Measurements from ENCODE around the gene KCTD13.
"Not testable (repeated sequence)": the region's sequence is repeated elsewhere in the genome, so short reads cannot be mapped to it uniquely, and the experiment has no call there.

The KCTD13 gene

DNA sequence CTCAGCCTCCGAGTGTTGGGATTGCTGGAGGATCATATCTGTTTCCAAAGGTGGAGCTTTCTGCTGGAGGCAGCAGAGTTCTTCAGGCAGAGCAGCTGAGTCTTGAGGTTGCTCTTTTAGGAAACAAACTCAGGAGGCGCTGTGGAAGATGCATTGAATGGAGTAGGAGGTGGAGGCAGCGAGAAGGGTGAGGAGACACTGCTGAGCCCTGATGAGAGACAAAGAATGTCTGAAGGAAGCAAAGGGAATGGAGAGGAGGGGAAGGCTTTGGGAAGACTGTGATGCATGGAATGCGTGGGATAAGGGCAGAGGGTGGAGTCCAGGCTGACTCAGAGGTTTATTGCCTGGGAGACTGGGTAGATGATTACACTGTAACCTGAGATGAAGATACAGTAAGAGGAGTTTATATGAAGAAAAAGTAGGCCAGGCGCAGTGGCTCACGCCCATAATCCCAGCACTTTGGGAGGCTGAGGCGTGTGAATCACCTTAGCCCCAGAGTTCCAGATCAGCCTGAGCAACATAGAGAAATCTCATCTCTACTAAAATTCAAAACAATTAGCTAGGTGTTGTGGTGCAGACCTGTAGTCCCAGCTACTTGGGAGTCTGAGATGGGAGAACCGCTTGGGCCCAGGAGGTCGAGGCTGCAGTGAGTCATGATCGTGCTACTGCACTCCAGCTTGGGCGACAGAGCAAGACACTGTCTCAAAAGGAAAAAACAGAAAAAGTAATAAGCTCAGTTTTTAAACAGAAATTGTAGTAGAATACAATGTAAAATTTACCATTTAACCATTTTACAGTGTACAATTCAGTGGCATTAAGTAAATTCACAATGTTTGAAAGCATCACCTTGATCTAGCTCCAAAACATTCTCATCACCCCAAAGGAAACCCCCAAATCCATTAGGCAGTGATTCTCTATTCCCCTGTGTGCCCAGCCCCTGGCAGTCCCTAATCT is 18.1 kb upstream of the KCTD13 start:
- DNase-seq = peak; percentile 98

DNA sequence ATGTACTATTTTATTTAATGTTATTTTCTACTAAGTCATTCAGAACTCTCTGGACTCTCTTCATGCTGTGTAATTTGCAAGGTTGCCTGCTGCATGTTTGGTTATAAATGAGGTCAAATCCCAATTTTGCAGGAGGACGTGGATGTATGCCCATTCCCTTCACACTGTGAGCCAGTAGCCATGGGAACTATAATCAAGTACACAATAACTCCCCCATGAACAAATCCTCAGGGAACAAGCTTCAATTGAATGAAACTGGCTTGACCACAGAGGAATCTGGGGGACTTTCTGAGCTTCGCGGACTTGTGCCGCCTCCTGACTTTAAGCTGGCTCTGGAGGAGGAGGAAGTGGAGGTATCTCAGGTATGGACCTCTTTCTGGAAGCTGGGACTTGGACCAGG is 14.6 kb upstream of the KCTD13 start:
- DNase-seq = peak; percentile 20

DNA sequence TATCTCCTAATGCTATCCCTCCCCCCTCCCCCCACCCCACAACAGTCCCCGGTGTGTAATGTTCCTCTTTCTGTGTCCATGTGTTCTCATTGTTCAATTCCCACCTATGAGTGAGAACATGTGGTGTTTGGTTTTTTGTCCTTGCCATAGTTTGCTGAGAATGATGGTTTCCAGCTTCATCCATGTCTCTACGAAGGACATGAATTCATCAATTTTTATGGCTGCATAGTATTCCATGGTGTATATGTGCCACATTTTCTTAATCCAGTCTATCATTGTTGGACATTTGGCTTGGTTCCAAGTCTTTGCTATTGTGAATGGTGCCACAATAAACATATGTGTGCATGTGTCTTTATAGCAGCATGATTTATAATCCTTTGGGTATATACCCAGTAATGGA is 5.7 kb upstream of the KCTD13 start:
- DNase-seq = not testable (repeated sequence)

DNA sequence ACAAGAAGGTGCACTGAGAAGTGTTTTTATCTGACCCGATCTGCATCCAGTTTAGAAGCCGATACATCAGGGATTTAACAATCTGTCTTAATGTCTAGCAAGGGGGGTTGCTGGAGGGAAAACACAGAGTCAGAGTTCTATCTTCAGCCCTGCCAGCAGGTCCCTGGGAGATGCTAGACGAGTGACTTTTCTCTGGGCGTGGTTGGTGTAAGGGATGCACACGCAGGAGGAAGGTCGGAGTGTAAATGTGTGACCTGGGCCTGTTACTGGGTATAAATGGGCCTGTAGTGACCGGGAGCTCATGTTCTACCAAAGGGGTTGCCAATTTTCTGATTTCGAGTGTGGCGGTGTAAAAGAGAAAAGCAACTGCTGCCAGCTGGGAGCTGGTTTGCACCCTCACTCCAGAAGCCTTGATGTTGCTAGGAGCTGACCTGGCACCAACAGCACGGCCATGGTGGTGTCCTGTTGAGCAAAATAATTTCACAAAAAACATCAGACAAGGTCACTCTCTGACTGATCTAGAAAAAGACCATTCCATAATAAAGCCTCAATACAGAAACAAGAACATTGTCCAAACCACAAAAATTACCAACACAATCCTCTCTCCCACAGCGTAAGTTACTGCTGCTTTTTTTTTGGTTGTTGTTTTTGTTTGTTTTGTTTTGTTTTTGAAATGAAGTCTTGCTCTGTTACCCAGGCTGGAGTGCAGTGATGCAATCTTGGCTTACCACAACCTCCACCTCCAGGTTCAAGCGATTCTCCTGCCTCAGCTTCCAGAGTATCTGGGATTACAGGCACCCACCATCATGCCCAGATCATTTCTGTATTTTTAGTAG is 1.3 kb upstream of the KCTD13 start:
- no peak for DNase-seq

DNA sequence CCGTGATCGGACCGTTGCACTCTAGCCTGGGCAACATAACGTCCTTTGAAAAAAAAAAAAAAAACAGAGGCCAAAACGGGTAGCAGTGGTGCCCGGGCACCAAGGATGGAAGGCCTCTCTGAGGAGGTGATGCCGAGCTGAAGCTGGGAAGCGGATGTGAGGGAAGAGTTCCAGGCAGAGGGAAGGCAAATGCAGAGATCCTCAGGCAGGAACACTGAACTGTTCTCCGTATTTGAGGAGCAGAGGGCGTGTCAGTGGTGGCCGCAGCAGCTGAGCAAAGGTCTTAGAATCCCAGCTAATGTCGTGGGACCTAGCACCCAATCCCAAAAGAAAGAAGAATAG is 656 bp upstream of the KCTD13 start:
- DNase-seq = peak; percentile 36

DNA sequence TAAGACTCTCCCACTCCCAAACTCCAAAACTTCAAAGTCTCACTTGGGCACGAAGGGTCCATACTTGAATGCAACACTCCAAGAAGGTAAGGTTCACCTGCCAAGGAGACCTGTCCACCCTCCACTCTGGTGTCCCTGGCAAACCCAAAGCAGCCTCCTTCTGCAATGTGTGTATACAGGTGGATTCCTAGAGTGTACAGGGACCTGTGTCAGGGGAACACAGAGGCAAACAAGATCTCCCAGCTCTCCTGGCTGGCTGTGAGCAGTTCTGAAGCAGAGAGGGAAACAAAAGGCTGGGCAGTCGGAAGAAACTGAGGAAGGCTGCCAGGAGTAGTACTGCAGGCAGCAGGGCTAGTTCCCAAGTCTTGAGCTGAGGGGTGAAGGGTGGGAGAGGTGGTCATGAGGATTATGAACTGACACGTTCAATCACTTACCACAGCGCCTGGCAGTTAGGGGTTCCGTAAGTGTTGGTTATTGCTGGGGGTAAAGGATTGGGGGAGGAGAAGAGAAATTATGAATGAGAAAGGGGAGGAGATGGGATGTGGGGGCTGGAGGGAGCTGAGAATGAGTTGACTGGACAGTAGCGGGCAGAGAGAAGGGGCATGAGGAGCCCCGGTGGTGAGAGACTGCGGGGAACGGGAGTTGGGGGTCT is 795 bp downstream of the KCTD13 start:
- no peak for DNase-seq

DNA sequence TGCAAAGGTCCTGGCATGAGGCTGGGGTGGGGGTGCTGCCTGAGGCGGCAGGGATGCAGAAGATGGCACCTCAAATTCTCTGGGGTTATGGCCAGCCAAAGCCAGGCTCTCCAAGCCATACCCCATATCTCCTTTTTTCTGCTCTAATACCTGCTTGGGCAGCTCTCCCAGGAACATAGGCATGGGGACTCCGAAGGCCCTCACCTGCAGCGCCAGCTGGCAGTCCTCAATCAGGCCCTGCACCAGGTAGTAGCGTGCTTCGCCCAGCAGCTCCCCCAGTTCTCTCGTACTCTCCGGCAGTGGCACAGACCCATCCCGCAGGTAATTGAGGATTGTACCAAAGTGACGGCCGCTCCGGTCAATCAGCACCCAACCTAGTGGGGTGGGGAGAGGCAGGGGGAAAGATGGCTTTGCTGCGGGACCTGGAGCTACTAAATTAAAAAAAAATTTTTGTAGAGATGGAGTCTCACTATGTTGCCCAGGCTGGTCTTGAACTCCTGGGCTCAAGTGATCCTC is 3.0 kb downstream of the KCTD13 start:
- no peak for DNase-seq

DNA sequence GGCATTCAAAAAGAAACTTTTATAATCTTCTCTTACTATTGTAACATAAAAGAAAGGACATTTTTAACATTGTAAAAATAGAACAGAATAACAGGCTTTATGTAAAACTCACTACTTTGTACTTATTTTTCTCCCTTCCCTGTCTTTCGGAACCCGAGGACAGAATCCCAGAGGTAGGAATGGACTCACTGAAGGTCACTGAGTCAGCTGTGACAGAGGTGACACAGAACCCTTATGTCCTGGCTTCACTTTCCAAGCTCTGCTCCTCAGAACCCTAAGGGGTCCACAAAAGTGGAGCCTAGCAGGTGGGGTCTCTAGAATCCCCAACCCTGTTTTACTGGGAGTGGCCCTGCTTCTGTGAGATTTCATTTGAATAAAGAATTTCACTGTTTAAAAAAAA is 3.7 kb downstream of the KCTD13 start:
- no peak for DNase-seq

DNA sequence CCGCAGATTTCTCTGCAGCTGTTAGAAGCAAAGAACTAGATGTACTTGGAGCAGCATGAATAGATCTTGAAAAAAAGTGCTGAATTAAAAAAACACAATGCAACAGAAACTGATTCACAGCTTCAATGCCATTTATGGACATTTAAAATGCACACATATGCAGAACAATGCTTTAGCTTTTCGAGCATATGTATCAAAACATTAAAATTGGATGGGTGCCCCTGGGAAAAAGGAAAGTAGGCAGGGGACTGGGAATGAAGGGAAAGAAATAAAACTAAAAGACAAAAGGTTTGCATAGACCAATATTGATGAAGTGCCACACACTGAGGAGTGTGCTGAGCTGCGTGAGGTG is 5.0 kb downstream of the KCTD13 start:
- no peak for DNase-seq

DNA sequence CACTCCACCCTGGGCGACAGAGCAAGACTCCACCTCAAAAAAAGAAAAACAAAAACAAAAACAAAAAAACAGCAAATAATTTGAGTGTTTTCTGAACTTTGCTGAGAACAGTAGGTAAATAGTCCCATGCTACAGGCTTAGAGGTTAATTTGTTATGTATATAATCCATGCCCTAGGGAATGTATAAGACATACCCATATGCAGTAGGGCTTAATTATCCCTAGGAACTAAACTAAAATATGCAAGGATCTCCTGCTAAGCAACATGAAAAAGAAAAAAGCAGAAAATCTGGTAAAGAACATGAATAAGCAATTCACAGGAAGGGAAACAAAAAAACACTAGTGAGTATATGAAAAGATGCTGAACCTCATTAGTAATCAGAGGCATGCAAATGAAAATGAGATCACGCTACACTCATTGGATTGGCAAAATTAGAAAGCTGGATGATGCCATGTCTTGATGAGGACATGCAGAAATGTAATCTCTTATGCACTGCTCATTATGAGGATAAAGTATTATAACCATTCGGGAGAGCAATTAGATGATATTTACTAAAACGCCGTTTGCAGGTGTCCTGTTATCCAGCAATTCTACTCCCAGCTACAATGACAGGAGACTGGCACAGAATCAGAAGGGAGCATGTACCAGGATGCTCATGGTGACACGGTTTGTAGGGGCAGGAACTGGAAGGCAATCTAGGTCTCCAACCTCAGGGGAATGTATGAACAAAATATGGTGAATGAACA is 5.6 kb downstream of the KCTD13 start:
- no peak for DNase-seq

DNA sequence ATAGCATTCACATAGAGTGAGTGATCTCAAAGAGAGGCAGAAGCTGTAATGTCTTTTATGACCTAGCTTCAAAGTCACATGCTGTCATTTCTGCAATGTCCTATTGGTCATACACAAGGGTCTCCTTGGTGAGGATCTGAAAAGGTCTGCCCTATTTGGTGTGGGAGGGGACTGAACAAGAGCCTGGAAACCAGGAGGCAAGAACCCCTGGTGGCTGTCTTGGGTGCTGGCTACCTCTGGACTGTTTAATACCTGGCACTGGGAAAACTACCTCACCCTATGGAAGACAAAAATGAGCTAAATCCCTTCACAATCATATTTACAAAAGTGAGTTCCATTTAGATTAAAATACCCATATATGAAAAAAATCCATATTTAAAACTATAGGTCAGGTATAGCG is 9.0 kb downstream of the KCTD13 start:
- no peak for DNase-seq

DNA sequence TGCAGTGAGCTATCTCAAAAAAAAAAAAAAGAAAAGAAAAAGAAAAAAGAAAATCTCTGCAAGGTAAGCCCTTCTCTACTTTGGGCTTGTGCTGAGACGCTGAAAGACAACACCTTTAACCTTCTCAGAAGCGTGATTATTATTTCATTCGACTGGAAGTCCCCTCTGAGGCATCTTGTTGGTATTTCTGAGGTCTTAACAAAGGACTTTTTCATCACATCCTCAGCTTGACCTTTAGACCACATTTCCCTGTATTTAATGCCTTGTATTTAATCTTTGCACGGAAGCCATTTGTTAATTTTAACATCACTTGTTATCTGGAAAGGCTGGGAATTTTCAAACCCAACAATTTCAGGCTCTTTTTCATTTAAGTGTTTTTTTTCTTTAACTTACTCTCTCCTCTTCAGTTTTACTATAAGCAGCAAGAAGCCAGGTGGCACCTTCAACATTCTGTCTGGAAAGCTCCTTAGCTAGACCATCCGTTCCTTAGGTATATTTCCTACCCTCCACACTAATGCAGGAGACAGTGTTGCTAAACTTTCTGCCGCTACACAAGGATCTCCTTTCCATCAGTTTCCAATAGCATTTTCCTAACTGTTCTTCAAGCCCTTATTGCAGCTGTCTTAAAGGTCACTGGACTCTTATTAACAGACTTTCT is 10.3 kb downstream of the KCTD13 start:
- no peak for DNase-seq

DNA sequence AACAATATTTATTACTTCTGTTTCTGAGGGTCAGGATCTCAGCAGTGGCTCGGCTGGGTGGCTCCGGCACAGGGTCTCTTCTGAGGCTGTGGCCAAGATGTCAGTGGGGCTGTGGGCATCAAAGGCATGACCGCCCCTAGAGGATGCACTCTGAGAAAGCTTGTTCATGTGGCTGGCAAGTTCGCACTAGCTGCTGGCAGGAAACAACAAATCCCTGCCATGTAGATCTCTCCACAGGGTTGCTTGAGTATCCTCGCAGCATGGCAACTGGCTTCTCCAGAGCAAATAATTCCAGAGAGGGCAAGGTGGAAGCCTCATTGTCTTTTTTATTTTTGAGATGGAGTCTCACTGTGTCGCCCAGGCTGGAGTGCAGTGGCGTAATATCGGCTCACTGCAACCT is 12.5 kb downstream of the KCTD13 start:
- DNase-seq = no peak

DNA sequence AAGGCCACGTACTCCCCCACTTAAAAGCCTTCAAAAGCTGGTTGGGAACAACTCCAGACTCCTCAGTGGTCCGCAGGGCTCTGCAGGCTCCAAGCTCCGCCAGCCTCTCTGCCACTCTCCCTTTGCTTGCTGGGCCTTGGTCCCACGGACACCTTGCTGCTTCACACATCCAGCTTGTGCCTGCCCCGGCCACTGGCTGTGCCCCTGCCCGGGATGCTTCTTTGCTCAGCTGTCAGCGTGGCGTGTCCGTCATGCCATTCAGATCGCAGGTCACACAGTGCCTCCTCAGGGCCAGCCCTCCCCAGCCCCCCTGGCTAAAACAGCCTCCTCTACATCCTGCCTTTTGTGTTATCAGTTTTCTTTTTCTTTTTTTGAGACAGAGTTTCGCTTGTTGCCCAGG is 13.9 kb downstream of the KCTD13 start:
- DNase-seq = no peak

DNA sequence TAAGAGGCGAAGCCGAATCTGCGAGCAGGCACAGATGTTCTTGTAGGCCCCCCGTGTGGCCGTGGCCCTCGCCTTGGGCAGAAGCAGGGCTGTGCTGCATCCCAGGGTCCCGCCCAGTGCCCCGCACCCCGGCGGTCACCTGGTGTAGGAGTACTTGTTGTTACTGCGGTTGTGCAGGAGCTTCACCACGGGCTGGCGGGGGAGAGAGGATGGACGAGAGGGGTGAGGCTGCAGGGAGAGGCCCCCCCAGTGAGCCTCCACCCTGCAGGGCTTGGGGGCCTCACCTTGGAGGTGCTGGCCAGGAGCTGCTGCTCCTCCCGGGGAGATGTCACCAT is 14.4 kb downstream of the KCTD13 start:
- no peak for DNase-seq

DNA sequence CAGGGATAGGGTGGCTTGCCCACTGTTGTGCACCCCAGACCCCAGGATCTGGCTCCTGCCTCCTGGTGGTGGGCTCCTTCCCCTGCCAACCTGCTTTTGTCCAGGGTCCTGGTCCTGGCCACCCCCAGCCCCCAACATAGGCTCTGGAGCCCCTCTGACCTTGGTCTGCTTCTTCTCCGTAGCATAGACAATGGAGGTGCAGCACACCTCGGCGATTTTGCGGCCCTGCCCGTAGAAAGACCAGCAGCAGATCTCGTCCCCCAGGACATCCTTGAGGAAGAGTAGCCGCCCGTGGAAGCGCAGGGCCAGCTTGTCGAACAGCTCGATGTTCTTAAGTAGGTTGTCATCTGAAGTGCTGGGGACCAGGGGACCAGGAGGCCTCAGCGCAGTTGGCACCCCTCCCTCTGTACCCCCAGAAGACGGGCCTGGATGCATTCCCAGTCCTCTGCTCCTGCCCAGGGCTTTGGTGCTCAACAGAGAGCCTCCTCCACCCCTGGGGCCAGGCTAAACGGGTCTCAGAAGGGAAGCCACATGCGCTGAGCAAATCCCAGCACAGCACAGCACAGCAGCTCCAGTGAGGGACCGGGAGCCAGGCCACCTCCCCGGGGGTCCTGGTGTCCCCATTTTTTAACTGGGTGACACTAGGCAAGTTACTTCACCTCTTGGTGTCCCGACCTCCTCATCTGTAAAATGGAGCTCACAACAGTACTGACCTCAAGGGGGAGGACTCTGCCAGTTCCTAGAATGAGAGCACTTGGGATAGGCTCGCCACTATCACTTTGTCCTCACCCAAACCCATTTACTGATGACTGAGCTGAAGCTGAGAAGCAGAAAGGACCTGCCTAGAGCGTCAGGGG is 15.0 kb downstream of the KCTD13 start:
- DNase-seq = no peak

DNA sequence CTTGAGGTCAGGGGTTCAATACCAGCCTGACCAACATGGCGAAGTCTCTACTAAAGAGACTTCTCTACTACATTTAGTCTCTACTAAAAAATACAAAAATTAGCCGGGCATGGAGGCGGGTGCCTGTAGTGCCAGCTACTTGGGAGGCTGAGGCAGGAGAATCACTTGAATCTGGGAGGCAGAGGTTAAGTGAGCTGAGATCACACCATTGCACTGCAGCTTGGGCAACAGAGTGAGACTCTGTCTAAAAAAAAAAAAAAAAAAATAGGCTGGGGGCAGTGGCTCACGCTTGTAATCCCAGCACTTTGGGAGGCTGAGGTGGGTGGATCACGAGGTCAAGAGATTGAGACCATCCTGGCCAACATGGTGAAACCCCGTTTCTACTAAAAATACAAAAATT is 16.2 kb downstream of the KCTD13 start:
- not testable (repeated sequence) for DNase-seq

DNA sequence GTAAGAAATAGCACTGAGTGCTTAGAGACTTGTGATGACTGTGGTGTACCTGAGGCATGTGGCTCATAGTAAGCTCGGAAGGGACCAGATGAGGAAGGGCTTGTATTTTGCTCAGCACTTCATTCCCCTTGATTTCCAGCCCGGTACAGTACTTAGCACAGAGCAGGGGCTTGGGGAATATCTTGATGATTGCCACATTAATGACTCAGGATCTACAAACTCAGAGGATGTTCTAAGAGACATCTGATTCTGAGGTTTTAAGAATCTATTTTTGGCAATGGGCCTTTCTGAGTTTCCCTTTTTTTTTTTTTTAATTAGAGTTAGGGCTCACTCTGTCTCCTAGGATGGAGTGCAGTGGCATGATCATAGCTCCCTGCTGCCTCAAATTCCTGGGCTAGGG is 16.6 kb downstream of the KCTD13 start:
- peak; percentile 25 for DNase-seq

DNA sequence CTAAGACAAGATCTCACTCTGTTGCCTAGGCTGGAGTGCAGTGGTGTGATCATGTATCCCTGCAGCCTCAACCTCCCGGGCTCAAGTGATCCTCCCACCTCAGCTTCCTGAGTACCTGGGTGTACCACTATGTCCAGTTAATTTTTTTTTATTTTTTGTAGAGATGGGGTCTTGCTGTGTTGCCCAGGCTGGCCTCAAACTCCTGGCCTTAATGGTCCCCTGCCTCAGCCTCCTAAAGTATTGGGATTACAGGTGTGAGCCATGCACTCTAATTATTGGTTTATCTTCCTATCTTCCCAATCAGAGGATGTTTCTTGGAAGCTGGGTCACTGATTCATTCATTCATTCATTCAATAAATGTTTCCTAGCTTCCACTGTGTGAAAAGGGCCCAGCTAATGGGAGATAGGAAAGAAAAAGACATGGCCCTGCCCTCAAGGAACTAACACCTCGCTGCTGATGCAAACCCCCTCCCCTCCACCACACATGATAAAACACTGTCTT is 17.3 kb downstream of the KCTD13 start:
- no peak for DNase-seq

DNA sequence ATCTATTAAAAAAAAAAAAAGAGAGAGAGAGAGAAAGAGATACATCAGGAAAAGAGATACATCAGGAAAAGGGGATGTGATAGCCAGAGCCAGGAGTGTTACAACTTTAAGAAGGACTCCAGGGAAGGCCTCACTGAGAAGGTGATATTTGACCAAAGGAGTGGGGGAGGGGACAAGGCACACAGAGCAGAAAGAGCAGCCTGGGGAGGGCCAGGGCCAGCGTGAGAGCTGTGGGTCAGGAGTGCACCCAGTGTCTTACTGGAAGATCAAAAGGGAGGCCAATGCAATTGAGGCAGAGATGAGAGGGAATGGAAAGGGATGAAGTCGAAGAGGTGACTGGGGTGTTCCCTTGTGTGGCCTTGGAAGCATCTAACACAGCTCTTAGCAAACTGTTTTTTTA is 18.1 kb downstream of the KCTD13 start:
- no peak for DNase-seq
